ENCODE measurements around the gene CEACAM6.

GRCh38 chr19:41734156-41734555, 21.2 kb upstream of the CEACAM6 start:
- TF ChIP-seq POLR2AphosphoS5 (IDR thresholded peaks at IDR 0.05; ENCODE audit: low read depth, low read length): no peak
- no peak for TF ChIP-seq POLR2A (IDR thresholded peaks at IDR 0.05; ENCODE audit: low read depth, low read length)

All from GM12892 (cell line).